C4-2B (cell line): ENCODE results near the gene SCLY.

Experiments used
- CTCF ChIP-seq: fragments of 450-650 bp; conservative IDR thresholded peaks from 2 replicates; pipeline ENCODE4 v1.5.1; 2017; ENCODE audit warnings: mild to moderate bottlenecking
- ZFX ChIP-seq: fragments of 450-650 bp; IDR thresholded peaks from 2 replicates; pipeline ENCODE4 v1.6.1; 2017

GRCh38 chr2:238060542-238061314 lies at the start of gene SCLY:
- TF ChIP-seq CTCF, result no peak
- peak; percentile 92 for TF ChIP-seq ZFX
